C4-2B (cell line): Measurements from ENCODE around the gene ABITRAM.
"Not testable (repeated sequence)": the region's sequence is repeated elsewhere in the genome, so short reads cannot be mapped to it uniquely, and the experiment has no call there.

Experiments
- H3K27ac ChIP-seq: fragments of 450-650 bp; 2 replicates; pipeline ENCODE4 v1.5.1; 2017
- ZFX ChIP-seq: fragments of 450-650 bp; IDR thresholded peaks from 2 replicates; pipeline ENCODE4 v1.6.1; 2017
- TF ChIP-seq, protein P1 (sequence below): fragments of 450-650 bp; conservative IDR thresholded peaks from 2 replicates; pipeline ENCODE4 v1.5.1; 2017; ENCODE audit warnings: mild to moderate bottlenecking

ABITRAM gene

GRCh38 chr9:108960331-108960730 lies 26.1 kb downstream of the ABITRAM start:
- H3K27ac ChIP-seq = no peak overlapping the region

GRCh38 chr9:108961151-108961550 lies 27.0 kb downstream of the ABITRAM start:
- TF ChIP-seq, protein P1, sequence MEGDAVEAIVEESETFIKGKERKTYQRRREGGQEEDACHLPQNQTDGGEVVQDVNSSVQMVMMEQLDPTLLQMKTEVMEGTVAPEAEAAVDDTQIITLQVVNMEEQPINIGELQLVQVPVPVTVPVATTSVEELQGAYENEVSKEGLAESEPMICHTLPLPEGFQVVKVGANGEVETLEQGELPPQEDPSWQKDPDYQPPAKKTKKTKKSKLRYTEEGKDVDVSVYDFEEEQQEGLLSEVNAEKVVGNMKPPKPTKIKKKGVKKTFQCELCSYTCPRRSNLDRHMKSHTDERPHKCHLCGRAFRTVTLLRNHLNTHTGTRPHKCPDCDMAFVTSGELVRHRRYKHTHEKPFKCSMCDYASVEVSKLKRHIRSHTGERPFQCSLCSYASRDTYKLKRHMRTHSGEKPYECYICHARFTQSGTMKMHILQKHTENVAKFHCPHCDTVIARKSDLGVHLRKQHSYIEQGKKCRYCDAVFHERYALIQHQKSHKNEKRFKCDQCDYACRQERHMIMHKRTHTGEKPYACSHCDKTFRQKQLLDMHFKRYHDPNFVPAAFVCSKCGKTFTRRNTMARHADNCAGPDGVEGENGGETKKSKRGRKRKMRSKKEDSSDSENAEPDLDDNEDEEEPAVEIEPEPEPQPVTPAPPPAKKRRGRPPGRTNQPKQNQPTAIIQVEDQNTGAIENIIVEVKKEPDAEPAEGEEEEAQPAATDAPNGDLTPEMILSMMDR = no peak
- TF ChIP-seq ZFX = no peak

More at GRCh38 chr9:108960331-108960730, 26.1 kb downstream of the ABITRAM start:
- no peak for TF ChIP-seq ZFX
- TF ChIP-seq, protein P1 = no peak

GRCh38 chr9:108963459-108964143 lies 29.4 kb downstream of the ABITRAM start:
- no peak for TF ChIP-seq ZFX
- TF ChIP-seq, protein P1 = no peak
- H3K27ac ChIP-seq = peak overlapping the region; percentile 47; the same call in 1 of the 2 replicates

More at GRCh38 chr9:108961151-108961550, 27.0 kb downstream of the ABITRAM start:
- H3K27ac ChIP-seq = no peak overlapping the region; the same call in 1 of the 2 replicates

GRCh38 chr9:108967916-108968315 lies 33.7 kb downstream of the ABITRAM start:
- TF ChIP-seq, protein P1 = no peak
- TF ChIP-seq ZFX = no peak
- H3K27ac ChIP-seq = no peak overlapping the region

GRCh38 chr9:108971392-108971791 lies 37.2 kb downstream of the ABITRAM start:
- not testable (repeated sequence) for H3K27ac ChIP-seq

DNA sequence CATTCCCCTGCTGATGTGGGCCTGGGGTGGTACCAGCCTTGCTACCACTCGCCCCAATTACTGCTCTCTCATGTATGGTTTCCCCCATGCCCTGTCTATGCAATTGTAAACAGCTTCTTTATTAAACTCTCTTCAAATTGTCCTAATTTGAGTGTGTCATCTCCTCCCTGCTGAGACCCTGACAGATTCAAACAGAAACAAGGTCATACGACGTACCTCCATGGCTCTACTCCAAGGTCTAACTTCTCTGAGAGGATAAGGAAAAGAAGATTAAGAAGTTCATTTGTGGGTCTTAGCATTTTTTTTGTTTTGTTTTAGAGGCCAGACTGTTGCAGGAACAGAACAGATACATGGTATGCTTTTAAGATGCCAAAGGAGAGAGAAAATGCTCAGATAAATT lies 38.0 kb downstream of the ABITRAM start:
- TF ChIP-seq ZFX = no peak
- TF ChIP-seq, protein P1 = no peak

DNA sequence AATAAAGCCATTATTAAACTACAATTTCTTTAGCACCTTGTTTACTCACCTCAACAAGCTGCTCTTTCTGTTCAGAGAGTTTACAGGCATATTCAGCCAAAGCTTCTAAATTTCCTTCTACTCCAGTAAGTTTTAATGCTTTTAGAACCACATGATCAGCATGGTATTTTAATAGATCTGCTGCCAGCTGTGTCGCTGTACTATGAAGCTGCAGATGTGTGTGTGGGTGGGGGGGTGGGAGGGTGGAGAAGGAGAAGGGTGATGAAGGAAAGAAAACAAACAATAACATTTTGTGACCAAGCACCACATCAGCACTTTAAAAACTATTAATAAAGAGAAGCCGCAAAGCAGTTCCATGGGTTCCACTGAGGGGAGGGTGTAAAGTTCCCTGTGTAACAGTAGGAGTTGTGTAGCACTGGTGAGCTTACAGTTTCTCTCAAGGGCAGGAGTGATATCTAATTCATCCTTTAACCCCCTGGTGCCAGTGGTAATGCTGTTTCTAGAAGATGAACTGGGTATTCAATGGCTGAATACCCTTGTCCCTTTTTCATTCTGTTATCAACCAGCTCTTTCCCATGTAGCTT lies 38.5 kb downstream of the ABITRAM start:
- no peak for TF ChIP-seq ZFX
- TF ChIP-seq, protein P1 = no peak
- no peak overlapping the region for H3K27ac ChIP-seq

More for the DNA sequence above, 38.0 kb downstream of the ABITRAM start:
- H3K27ac ChIP-seq = no peak overlapping the region

DNA sequence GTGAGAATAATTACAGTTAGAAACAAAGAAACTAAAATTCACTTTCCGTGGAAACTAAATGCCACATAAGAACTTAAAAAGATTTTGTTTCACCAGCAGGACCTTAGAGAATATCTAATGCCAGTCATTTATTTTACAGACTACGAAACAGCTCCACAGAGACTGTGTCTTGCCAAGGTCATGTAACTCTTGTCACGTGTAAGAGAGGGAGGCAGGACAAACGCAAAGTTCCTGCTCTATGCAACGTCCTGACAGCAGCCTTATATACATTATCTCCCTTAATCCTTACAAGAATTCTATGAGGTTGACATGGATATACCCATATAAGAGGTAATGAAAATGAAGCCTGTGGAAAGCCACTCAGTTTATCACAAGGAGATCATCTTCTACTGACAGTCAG lies 39.7 kb downstream of the ABITRAM start:
- TF ChIP-seq ZFX = no peak
- TF ChIP-seq, protein P1 = no peak
- H3K27ac ChIP-seq = no peak overlapping the region
